ENCODE measurements around the gene AMDHD2. TPM values are rescaled to one million over a fixed set of nuclear protein-coding genes. Genes with fewer than 3 reads are reported as not detected.

AMDHD2 gene
- total RNA-seq, 4 donors from 2014 or later = 11.6 to 23.9 (median 17.5) TPM

GRCh38 chr16:2482708-2483534, 37.2 kb upstream of the AMDHD2 start:
- H3K36me3 ChIP-seq = no peaks in the 10 kb centered on the region
- peak overlapping the region; percentile 25 to 70 (median 50) for H3K27ac ChIP-seq
- H3K27me3 ChIP-seq = no peaks in the 10 kb centered on the region
- peak overlapping the region in 2 of 4 donors; percentile 11 to 31 for H3K4me3 ChIP-seq
- TF ChIP-seq, protein P1, sequence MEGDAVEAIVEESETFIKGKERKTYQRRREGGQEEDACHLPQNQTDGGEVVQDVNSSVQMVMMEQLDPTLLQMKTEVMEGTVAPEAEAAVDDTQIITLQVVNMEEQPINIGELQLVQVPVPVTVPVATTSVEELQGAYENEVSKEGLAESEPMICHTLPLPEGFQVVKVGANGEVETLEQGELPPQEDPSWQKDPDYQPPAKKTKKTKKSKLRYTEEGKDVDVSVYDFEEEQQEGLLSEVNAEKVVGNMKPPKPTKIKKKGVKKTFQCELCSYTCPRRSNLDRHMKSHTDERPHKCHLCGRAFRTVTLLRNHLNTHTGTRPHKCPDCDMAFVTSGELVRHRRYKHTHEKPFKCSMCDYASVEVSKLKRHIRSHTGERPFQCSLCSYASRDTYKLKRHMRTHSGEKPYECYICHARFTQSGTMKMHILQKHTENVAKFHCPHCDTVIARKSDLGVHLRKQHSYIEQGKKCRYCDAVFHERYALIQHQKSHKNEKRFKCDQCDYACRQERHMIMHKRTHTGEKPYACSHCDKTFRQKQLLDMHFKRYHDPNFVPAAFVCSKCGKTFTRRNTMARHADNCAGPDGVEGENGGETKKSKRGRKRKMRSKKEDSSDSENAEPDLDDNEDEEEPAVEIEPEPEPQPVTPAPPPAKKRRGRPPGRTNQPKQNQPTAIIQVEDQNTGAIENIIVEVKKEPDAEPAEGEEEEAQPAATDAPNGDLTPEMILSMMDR (IDR thresholded peaks at IDR 0.05) = no peak
- TF ChIP-seq POLR2A (IDR thresholded peaks at IDR 0.05) = no peak
- H3K9me3 ChIP-seq = no peaks in the 10 kb centered on the region
- intact Hi-C loops (cut with DNase I) = no loop called here
- WGBS, 2 donors = 68 to 69% methylated on average over 18 to 23 of the region's 32 CpGs
- DNase-seq = no peak
- H3K4me1 ChIP-seq = peaks cover 0 to 55% (median 7%) of the 10 kb centered on the region in 3 donors

- WGBS, 2 donors = 84 to 87% methylated on average over 13 to 16 of the region's 16 CpGs
- intact Hi-C loops (cut with DNase I) = no loop called here
- Histone ChIP-seq H3K27me3 (no peaks in the 10 kb centered on the region), H3K27ac (peak overlapping the region in 1 of 4 donors; percentile 70), H3K4me1 (peaks cover 0 to 57% (median 7%) of the 10 kb centered on the region in 3 donors), H3K36me3 (no peaks in the 10 kb centered on the region), H3K4me3 (no peak overlapping the region), H3K9me3 (no peaks in the 10 kb centered on the region)
- TF ChIP-seq, protein P1 (IDR thresholded peaks at IDR 0.05) = no peak
- TF ChIP-seq POLR2A (IDR thresholded peaks at IDR 0.05) = no peak
- DNase-seq = no peak
Observed at GRCh38 chr16:2483939-2484897, 36.0 kb upstream of the AMDHD2 start.

DNA sequence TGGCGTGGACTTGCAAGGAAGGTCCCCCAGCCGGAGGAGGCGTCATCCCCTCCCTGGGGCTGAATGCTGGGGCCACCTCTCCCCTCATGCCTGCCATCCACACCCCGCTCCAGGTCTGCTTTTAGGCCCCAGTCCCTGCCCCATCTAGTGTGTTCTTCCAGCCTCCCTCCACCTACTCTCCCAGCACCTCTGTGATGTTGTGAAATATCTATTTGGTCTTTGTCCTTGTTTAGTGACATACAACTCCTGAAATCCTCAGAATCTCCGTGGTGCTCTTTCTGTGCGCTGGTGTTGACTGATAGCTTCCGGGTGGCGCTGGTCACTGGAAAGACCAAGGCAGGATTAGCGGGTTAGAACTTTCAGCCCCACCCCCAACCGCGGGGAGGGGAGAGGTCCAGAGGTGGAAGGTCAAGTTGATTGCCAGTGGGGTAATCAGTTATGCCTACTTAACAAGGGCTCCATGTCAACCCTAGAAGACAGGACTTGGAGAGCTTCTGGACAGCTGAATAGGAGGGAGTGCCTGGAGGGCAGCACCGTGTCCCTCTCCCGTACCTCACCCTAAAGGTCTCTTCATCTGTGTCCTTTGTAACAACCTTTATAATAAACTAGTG, 35.2 kb upstream of the AMDHD2 start:
- TF ChIP-seq, protein P1 (IDR thresholded peaks at IDR 0.05) = no peak
- TF ChIP-seq POLR2A (IDR thresholded peaks at IDR 0.05) = no peak
- 80 to 90% methylated on average over 10 to 11 of the region's 13 CpGs for WGBS, 2 donors
- H3K4me1 ChIP-seq = peaks cover 0 to 57% (median 7%) of the 10 kb centered on the region in 3 donors
- H3K27ac ChIP-seq = no peak overlapping the region
- no peaks in the 10 kb centered on the region for H3K27me3 ChIP-seq
- no peaks in the 10 kb centered on the region for H3K36me3 ChIP-seq
- H3K4me3 ChIP-seq = no peak overlapping the region
- no peaks in the 10 kb centered on the region for H3K9me3 ChIP-seq
- DNase-seq = no peak
- intact Hi-C loops (cut with DNase I) = no loop called here

DNA sequence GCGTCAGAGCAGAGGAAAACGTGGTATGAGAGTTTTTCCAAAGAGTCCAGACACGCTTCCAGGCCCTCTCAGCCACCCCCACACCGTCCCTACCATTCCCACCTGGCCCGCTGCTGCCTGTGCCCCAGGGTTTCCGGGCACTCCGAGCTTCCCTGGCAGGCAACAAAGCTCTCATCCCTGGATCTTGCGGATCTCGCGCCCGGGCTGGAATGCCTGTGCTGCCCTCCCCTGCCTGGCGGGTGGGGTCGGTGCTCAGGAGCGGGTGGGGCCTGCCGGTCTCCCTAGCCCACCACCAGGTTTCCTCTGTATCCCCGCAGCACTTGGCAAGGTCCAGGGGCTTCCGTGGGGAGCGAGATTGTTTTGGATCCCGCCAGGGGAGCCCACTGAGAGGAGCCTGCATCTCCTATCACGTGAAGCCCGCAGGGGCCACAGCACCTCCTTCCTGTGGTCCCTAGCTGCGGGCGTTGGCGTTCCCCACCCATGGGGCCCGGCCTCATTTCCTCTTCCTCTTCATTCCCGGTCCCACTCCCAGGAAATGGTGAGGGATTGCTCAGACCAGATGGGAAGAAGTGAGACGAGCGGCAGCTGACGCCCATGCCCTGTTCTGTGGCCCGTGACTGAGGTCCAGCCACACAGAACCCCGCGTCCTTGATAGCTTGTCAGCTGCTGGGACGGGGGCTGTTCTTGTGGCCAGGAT, 34.2 kb upstream of the AMDHD2 start:
- DNase-seq = no peak
- 72 to 78% methylated on average over 8 to 17 of the region's 33 CpGs for WGBS, 2 donors
- H3K4me1 ChIP-seq = peaks cover 0 to 52% (median 7%) of the 10 kb centered on the region in 3 donors
- no peaks in the 10 kb centered on the region for H3K9me3 ChIP-seq
- H3K4me3 ChIP-seq = no peak overlapping the region
- no peak overlapping the region for H3K27ac ChIP-seq
- peaks cover 0 to 7% (median 0%) of the 10 kb centered on the region in 3 donors for H3K36me3 ChIP-seq
- no peak for TF ChIP-seq POLR2A (IDR thresholded peaks at IDR 0.05)
- TF ChIP-seq, protein P1 (IDR thresholded peaks at IDR 0.05) = no peak
- H3K27me3 ChIP-seq = no peaks in the 10 kb centered on the region
- intact Hi-C loops (cut with DNase I) = no loop called here
